ENCODE measurements around the gene SAMHD1.

DNA sequence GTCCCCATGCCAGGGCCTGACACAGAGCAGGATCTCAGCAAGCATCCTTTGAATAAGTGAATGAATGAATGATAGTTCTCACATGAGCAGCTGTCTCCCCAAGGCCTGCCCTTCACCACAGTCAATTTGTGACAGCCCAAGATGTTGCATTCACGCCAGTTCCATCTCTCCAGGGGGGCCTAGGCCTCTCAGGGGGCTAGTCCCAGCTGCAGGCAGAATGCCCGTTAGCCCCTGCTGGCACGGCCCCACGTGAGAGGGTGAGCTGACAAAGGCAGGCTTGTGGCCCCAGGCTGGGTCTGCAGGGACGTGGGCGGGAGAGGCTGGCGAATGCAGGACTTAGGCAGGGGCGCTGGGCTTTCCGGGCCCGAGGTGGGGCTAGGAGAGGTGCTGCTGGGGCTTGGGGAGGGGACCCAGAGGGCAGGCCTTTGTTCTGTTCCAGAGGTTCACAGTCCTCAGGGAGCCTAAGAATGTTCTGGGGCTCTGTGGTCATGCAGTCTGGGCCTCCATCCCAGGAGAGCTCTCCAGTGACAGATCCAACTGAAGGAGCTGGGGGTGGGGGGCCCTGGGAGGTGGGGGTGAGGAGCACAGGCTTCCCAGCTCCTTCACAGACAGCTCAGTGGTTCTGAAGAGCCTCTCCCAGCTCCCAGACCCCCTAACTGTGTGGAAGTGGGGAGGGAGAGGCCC, 106.1 kb downstream of the SAMHD1 start:
- TF ChIP-seq, protein P1, sequence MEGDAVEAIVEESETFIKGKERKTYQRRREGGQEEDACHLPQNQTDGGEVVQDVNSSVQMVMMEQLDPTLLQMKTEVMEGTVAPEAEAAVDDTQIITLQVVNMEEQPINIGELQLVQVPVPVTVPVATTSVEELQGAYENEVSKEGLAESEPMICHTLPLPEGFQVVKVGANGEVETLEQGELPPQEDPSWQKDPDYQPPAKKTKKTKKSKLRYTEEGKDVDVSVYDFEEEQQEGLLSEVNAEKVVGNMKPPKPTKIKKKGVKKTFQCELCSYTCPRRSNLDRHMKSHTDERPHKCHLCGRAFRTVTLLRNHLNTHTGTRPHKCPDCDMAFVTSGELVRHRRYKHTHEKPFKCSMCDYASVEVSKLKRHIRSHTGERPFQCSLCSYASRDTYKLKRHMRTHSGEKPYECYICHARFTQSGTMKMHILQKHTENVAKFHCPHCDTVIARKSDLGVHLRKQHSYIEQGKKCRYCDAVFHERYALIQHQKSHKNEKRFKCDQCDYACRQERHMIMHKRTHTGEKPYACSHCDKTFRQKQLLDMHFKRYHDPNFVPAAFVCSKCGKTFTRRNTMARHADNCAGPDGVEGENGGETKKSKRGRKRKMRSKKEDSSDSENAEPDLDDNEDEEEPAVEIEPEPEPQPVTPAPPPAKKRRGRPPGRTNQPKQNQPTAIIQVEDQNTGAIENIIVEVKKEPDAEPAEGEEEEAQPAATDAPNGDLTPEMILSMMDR (IDR thresholded peaks at IDR 0.05), result no peak
- no peak for TF ChIP-seq EP300 (IDR thresholded peaks at IDR 0.05; ENCODE audit: borderline replicate concordance in 1 of 2, low read depth in 1 of 2, low read length in 1 of 2)
- no peak for TF ChIP-seq EZH2phosphoT487 (IDR thresholded peaks at IDR 0.05; ENCODE audit: borderline replicate concordance, low read depth)
